Inferior parietal cortex (tissue), 1 donor: ENCODE results near the gene RIT1.
"Not testable (repeated sequence)": the region's sequence is repeated elsewhere in the genome, so short reads cannot be mapped to it uniquely, and the experiment has no call there.

Experiments used
- DNase-seq: peaks from one replicate; pipeline ENCODE4 v3.0.0-alpha.2; 2016; ENCODE audit errors: extremely low spot score

Gene RIT1

DNA sequence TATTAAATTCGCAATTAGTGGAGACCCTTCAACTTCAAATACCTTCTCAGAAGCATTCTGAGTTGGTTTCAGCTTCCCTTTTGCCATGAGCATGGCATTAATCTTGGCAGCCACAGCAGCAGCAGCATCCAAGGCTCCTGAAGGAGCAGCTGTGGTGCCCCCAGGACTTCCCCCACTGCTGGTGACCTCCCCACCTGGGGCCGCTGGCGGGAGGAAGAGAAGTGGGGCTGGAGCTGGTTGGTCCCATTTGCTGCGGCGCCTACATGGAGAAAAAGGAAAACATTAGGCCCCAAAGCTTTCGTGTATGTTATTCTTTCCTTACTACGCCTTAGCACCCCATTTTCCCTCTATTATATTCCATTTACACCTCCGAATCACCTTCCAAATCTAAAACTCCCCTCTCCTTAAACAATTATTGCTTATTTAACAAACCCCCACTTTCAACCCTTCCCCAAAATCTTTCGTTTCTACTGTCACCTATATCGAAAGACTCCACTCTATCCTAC is 22.5 kb upstream of the RIT1 start:
- DNase-seq = no peak

DNA sequence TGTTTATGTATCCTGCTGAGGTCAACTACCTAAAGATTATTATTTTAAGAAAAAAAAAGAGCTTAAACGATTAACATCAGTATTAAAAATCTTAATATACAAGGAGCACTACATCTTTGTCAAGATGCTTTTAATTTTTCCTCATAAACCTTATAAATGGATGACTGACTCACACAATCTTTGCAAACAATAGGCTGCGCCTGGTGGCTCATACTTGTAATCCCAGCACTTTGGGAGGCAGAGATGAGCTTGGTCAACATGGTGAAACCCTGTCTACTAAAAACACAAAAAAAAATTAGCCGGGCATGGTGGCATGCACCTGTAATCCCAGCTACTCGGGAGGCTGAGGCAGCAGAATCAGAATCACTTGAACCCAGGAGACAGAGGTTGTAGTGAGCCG is 21.3 kb upstream of the RIT1 start:
- DNase-seq = no peak

DNA sequence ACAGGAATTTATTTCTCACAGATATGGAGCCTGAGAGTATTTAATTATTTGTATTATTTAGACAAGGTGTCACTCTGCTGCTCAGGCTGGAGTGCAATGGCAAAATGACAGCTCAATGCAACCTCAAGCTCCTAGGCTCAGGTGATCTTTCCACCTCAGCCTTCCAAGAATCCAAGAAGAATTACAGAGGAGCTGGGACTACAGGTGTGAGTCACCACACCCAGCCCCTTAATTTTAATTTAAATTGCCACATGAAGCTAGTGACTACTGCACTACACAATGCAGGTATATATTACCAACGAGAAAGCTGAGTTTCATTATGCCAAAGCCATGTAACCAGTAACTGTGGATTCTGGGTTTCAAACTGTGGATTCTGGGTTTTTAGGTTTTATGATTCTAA is 20.9 kb upstream of the RIT1 start:
- DNase-seq = no peak

DNA sequence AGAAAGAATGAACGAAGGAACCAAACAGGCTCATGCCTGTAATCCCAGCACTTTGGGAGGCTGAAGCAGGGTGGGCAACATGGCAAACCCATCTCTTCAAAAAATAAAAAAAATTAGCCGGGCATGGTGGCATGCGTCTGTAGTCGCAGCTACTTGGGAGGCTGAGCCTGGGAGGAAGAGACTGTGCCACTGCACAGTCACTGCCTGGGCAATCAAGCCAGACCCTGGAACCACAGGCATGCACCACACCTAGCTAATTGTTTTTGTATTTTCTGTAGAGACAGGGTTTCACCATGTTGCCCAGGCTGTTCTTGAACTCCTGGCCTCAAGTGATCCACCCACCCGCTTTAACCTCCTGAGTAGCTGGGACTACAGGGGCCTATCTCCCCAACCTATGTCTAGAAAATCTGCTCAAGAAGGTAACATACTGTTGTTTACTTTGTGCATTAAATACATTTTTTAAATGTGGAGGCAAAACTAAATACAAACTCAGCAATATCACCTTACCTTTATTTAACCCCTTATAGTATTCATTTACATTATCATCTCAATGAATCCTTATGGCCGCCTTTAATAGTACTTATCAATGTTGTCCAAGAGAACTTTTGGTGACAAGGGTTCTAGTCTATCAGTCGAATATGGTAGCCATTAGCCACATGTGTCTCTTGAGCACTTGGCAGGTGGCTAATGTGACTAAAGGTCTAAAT is 20.3 kb upstream of the RIT1 start:
- no peak for DNase-seq

DNA sequence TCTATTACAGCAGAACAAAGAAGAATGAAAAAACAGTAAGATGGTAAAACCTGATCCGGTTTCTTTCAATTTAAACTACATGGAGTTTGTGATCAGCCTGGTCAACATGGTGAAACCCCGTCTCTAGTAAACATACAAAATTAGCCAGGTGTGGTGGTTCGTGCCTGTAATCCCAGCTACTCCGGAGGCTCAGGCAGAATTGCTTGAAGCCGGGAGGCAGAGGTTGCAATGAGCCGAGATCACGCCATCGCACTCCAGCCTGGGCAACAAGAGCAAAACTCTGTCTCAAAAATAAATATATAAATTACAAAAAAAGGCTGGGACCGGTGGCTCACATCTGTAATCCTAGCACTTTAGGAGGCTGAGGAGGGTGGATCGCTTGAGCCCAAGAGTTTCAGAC is 19.6 kb upstream of the RIT1 start:
- not testable (repeated sequence) for DNase-seq

DNA sequence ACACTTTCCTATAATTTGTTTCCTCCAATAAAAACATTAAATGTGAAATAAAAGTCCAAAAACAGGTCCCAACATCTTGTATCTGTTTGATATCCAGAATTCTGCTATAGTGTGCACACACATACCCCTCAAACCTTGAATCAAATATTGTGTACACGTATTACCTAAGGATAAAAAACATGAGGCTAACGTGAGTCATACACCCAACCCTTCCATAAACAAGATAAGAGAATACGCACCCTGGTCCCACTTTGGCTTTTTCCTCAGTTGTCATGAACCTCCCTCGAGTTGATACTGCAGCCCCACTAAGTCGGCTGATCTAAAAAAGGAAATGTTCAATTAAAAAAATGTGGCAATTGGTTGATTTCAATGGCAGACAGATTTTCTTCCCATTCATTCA is 17.9 kb upstream of the RIT1 start:
- DNase-seq = no peak

DNA sequence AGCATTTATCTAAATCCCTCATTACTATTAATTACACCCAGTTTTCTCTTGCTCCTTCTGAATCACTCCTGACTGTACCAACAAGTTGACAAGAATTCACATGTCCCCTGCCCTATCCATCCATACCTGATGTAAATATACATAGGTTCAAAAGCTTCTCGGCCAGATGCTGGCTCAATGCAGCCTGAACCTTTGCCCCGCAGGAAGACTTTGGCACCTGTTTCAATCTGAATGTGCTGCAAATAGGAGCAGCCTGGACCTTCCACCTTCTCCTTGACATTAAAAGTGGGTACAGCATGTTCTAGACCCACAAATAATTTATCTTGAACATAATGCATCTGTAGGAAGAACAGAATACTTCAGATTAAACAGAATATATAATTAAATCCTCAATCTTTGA is 14.4 kb upstream of the RIT1 start:
- no peak for DNase-seq

DNA sequence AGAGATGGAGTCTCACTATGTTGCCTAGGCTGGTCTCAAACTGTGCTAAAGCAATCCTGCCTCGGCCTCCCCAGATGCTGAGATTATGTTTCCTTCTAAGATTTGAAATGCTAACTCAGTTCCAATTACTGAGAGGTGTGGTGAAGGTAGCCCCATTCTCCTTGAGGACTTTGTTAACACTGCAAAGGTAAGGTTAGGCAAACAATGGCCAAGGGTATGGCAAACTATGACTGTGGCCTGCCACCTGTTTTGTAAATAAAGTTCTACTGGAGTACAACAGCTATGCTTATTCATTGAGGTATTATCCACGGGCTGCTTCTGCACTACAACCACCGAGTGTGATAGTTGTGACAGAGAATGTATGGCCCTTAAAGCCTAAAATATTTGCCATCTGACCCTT is 9.6 kb upstream of the RIT1 start:
- DNase-seq = no peak

DNA sequence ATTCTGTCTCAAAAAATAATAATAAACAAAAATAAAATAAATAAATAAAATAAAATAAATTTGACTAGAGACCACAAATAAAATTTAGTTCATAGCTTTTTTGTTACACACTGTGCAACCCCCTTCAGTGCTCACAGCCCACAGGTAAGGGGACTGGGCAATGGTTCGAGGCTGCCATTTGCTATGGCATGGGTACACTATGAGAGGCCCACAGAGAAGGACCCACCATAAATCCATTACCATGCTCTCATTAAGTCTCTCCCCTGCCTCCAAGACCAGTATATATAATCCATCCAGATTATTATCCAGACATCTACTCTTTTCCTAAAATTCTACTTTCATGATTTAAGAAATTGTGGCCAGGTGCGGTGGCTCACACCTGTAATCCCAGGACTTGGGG is 8.7 kb upstream of the RIT1 start:
- DNase-seq = no peak

DNA sequence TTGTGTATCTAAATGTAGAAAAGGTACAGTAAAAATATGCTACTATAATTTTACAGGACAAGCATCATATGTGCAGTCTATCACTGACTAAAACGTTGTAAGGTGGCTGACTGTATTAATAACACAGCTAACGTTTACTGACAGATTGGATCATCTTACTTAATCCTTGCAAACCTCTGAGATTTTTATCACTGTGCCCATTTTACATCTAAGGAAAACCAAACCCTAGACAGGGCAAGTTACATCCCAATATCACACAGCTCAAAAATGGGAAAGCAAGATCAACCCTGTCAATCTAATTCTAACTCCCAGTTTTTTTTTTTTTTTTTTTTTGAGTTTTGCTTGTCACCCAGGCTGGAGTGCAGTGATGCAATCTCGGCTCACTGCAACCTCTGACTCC is 7.5 kb upstream of the RIT1 start:
- DNase-seq = no peak

DNA sequence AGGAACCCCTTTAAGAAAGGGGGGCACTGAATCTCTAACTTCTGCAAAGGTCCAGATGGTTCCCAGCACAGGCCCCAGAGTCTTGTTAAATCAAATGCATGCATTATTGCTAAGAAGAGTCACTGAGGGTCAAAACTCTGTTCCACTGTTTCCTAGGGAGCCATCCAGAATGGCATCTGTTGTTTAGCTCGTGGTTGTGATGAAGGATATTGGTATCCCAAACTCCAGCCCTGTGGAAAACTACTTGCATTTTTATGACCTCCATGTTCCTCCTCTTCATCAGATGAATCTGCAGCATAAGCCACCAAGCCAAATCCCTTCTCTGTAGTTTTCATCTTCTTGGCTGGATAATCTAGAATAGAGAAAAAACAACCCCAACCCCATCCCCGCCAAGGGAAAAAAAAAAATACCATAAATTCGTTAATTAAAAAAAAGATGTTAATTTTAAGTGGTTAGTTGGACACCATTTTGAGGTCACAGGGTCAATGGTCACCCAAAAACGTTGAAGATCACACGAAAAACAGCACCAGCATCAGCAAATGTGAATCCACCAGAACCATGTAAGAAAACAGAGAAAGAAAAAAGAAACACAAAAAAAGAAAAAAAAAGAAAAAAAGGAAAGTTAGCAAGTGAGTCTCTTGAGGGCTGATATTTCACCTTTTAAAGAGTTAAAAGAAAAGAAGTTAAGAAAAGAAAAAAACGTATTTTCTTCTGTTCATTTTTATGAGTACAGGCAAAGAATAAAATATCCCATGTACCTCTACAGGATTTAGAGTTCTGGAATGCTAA is 3.0 kb upstream of the RIT1 start:
- DNase-seq = no peak

DNA sequence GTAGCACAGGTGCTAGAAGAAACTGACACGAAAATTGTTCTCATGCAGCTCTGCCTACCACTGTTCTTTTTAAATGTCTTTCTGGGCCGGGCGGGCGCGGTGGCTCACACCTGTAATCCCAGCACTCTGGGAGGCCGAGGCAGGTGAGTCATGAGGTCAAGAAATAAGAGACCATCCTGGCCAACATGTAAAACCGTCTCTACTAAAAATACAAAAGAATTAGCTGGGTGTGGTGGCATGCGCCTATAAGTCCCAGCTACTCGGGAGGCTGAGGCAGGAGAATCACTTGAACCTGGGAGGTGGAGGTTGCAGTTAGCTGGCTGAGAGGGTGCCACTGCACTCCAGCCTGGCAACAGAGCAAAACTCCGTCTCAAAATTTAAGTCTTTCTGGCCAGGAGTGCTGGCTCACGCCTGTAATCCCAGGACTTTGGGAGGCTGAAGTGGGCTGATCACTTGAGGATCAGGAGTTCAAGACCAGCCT is 947 bp upstream of the RIT1 start:
- no peak for DNase-seq

DNA sequence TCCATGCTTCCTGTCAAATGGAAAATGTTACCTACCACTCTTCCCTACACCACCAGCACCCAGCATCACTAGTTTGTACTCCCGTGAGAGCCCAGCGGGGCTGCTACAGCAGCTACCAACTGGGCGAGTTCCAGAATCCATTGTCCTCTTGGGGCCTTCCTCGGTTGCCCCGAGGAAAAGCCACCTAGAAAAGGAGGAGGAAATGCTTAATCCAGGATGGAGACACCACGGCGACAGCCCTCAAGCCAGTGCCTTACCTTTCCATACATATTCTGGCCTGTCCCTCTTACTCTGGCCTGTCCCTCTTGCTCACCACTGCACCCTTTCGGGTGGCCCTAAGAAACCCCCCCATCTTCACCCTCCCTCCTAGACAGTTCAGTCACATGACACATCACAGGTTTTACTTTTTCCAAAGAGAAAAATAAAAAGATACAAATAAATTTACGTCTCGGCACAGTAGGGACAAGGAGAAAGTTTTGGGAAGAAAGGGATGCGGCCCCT is 478 bp downstream of the RIT1 start:
- DNase-seq = peak; percentile 33

DNA sequence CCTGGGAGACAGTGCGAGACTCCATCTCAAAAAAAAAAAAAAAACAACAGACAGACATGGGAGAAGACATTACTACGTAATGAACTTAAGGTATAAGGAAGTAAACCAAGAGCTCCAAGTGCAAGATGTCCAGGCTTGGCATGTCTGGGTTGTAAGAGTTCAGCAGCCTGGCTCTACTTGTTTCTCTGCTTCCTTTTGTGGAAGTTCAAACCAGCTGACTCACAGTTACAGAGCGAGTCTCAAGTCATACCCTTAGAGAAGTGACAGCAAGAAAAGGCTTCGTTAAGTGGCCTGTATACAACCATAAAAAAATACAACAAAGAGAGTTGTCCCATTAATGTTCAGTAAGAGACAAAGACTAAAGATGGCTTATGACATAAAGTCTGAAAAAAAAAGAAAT is 1.3 kb downstream of the RIT1 start:
- no peak for DNase-seq

DNA sequence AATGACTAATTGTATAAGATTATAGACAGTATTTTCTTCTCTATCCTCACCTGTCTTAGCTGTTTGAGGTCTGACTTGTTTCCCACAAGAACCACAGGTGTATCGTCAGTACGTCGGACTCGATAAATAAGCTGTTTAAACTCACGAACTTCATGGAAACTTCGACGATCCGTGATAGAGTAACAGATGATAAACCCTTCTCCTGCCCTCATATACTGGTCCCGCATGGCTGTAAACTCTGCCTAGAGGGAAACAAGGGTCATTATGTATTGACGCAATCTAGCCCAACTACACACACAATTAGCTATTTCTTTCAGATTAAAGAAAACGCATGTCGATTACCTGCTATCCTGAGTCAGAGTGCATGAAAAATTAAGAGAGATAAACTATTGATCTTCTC is 6.9 kb downstream of the RIT1 start:
- DNase-seq = no peak

DNA sequence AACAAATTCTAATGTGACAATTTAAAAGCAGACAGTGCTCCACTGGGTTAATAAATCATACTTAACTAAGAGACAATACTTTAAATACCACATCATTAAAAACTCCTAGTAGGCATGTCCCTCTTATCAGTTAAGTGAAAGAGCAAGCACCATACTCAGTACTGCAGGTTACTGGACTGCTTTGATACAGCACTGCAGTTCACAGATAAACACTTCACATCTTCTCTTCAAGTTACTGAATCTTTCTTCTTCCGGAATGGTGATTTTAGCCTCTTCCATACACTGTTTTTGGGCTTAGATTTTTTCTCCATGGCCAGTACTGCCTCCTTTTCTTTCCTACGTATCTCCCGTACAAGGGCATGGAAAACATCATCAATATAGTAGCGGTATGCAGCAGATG is 11.0 kb downstream of the RIT1 start:
- DNase-seq = no peak

DNA sequence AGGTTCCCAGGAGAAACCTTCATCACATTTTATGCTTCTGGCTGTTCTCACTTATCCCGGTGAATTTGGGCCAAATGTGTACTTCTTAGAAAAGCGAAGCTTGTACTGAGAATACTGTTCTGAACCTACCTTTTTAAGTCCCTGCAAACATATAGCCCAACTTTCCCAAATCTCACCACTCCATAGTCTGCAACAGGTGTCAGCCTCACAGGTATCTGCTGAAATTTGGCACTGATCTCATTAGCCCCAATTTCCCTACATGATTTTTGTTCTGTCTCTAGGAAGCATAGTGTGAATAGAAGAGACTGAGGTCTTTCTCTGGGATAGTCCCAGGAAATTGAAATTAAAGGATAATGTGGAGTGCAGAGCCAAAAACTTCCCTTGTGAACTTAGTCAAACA is 11.5 kb downstream of the RIT1 start:
- no peak for DNase-seq

DNA sequence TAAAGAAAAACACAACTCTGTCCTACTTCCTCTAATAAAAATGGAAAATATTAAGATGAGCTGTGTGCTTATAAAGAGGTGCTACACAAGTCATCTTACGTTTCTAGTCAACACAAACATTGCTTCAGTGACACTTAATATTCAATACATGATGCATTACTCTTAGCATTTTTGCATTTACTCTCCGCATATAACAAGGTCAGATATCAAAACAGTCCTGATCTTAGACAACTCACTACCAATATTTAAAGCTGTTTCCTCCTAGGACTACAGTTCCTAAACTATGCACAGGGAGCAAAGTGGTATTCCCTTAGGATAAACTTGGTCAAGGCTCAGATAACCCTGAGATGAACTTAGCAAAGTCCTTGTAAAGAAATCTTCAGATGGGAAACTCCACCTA is 12.3 kb downstream of the RIT1 start:
- DNase-seq = no peak

DNA sequence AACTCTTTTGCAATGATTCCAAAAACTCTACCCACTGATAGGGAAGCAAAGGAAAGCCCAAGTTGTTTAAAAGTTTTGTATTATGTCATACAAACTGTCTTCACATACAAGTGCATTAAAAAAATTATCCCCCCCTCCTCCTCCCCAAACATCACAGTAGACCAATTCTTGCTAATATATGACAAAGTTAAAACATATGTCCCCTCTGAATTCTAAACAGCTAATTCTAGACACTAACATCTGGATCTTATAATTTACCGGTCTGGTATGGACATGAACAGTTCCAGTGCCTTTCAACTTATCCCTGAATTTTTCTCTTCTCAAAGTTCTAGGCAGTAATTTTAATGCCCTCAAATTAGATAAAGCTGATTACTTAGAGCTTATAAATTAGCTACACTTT is 13.4 kb downstream of the RIT1 start:
- DNase-seq = no peak

DNA sequence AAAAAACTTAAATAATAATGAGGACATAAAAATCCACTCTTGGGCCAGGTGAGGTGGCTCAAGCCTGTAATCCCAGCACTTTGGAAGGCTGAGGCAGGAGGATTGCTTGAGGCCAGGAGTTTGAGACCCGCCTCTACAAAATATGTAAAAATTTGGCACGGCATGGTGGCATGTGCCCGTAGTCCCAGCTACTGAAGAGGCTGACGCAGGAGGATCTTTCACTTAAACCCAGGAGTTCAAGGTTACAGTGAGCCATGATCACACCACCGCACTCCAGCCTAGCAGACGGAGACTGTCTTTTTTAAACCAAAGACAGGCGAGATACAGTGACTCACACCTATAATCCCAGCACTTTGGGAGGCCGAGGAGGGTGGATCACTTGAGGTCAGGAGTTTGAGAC is 14.7 kb downstream of the RIT1 start:
- DNase-seq = not testable (repeated sequence)

DNA sequence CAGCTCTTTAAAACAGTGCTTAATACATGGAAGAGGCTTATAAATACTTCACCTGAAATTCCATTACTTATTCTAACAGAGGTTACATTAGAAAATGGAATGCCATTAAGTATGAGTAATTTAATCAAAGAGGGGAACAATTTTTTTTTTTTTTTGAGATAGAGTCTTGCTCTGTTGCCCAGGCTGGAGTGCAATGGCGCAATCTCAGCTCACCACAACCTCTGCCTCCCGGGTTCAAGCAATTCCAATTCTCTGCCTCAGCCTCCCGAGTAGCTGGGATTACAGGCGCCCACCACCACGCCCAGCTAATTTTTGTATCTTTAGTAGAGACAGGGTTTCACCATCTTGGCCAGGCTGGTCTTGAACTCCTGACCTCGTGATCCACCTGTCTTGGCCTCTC is 15.5 kb downstream of the RIT1 start:
- DNase-seq = not testable (repeated sequence)

DNA sequence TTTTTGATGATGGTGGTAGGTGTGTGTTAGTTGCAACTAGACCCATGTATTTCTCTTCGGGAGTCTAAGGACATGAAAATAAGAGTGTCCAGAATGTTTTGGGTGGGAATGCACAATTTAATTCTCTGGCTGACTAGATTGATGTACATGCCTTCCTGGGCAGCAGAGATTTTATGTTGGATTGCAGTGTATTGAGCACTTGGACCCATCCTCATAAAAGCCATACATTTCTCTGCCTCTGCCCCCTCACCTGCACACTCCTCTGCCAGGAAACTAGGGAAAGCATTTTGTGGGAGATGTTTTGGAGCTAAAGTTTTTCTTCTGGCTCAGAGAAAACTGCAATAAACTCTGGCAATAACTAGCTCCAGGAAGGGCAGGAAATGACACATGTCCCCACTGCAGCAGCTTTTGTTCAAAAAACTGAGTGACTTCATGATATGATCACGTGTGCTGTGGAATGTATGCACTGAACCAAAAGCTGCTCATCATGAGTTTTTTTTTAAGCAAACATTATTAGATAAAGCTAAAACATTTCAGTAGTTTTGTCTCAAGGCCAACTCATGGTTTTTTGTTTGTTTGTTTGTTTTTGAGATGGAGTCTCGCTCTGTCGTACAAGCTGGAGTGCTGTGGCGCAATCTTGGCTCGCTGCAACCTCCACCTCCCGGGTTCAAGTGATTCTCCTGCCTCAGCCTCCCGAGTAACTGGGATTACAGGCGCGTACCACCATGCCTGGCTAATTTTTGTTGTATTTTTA is 17.6 kb downstream of the RIT1 start:
- no peak for DNase-seq
